SK-N-SH (cell line): ENCODE data around the gene SEC14L5. TPM values are rescaled to one million over a fixed set of nuclear protein-coding genes. Genes with fewer than 3 reads are reported as not detected.

Experiments used
- CTCF ChIA-PET: fragments of 300-600, 350-600 bp; formaldehyde crosslinking; extraction: SDS; loops from one replicate; lab custom pipeline; 2021; lab: Yijun Ruan, JAX
- POLR2A ChIA-PET: fragments of 350-600 bp; sonication (Branson Sonifier 250); formaldehyde crosslinking; extraction: SDS; loops from one replicate; lab custom pipeline; 2020; ENCODE audit warnings: antibody characterized with exemption, inconsistent platforms; lab: Yijun Ruan, JAX
- DNase-seq: peaks from one replicate; pipeline ENCODE4 v3.0.0; 2012
- H2AFZ ChIP-seq: fragments of 200-600 bp; sonication (generic); 2 replicates; pipeline ENCODE4 v1.8.1; 2016; ENCODE audit warnings: antibody characterized with exemption, mild to moderate bottlenecking, low read depth
- H3F3A ChIP-seq: fragments of 200-600 bp; sonication (generic); replicated peaks from 2 replicates; pipeline ENCODE3; 2016; ENCODE audit warnings: antibody characterized with exemption, mild to moderate bottlenecking; ENCODE audit not compliant: insufficient read depth
- H3K27ac ChIP-seq, 2 experiments: fragments of 200-500 bp in 1 of 2; fragments of 200-600 bp in 1 of 2; sonication (Bioruptor generic) in 1 of 2; sonication (generic), shearing (Covaris generic) in 1 of 2; 2 replicates each; pipeline versions ENCODE4 v1.5.1 to v1.6.1; 2014 to 2016; ENCODE audit warnings: low read depth in 2 of 2, inconsistent platforms in 1 of 2, low read length in 1 of 2, mild to moderate bottlenecking in 1 of 2, mixed read lengths in 1 of 2
- H3K27me3 ChIP-seq: fragments of 200-600 bp; sonication (generic), shearing (Covaris generic); 2 replicates; pipeline ENCODE4 v1.6.1; 2016; ENCODE audit warnings: mixed run types; ENCODE audit not compliant: insufficient read depth
- H3K36me3 ChIP-seq, 2 experiments: fragments of 200-500 bp in 1 of 2; fragments of 200-600 bp in 1 of 2; sonication (Bioruptor generic) in 1 of 2; sonication (generic) in 1 of 2; replicated peaks in 1 of 2; 2 replicates each; pipeline versions ENCODE3 to v1.5.1; 2014 to 2016; ENCODE audit warnings: low read length in 1 of 2, mild to moderate bottlenecking in 1 of 2; ENCODE audit not compliant: insufficient read depth in 2 of 2, control insufficient read depth in 1 of 2
- H3K4me1 ChIP-seq, 2 experiments: fragments of 200-500 bp in 1 of 2; fragments of 200-600 bp in 1 of 2; sonication (Bioruptor generic) in 1 of 2; sonication (generic), shearing (Covaris generic) in 1 of 2; 2 replicates each; pipeline versions ENCODE4 v1.5.1 to v1.6.1; 2014 to 2016; ENCODE audit warnings: low read depth in 1 of 2, low read length in 1 of 2, mixed run types in 1 of 2; ENCODE audit not compliant: insufficient read depth in 2 of 2, control insufficient read depth in 1 of 2
- H3K4me2 ChIP-seq: fragments of 200-600 bp; sonication (generic), shearing (Covaris generic); 2 replicates; pipeline ENCODE4 v1.6.1; 2017; ENCODE audit warnings: mixed run types
- H3K4me3 ChIP-seq, 2 experiments: fragments of 200-500 bp in 1 of 2; fragments of 200-600 bp in 1 of 2; sonication (Bioruptor generic) in 1 of 2; sonication (generic), shearing (Covaris generic) in 1 of 2; 2 replicates each; pipeline versions ENCODE4 v1.5.1 to v1.8.1; 2014 to 2016; ENCODE audit warnings: low read depth in 2 of 2, inconsistent platforms in 1 of 2, low read length in 1 of 2, mild to moderate bottlenecking in 1 of 2, mixed read lengths in 1 of 2, moderate library complexity in 1 of 2
- H3K79me2 ChIP-seq: fragments of 200-600 bp; sonication (generic); 2 replicates; pipeline ENCODE4 v1.8.1; 2017; ENCODE audit warnings: mild to moderate bottlenecking; ENCODE audit not compliant: insufficient read depth
- H3K9ac ChIP-seq: fragments of 200-600 bp; sonication (generic); 2 replicates; pipeline ENCODE4 v1.6.1; 2017; ENCODE audit warnings: mixed run types
- H3K9me2 ChIP-seq: fragments of 200-600 bp; sonication (generic); 2 replicates; pipeline ENCODE4 v1.6.1; 2017; ENCODE audit warnings: mixed run types
- H3K9me3 ChIP-seq: fragments of 200-600 bp; sonication (generic); 2 replicates; pipeline ENCODE4 v1.6.1; 2017; ENCODE audit warnings: mixed run types, mild to moderate bottlenecking, moderate library complexity
- H4K20me1 ChIP-seq: fragments of 200-600 bp; sonication (generic); 2 replicates; pipeline ENCODE4 v1.6.1; 2017; ENCODE audit warnings: mild to moderate bottlenecking, mixed run types; ENCODE audit not compliant: insufficient read depth
- CHD2 ChIP-seq: fragments of 150-350 bp; IDR thresholded peaks from 2 replicates; pipeline ENCODE4 v1.6.1; 2018; ENCODE audit warnings: low read length; ENCODE audit not compliant: partially characterized antibody
- CTCF ChIP-seq: fragments of 200-600 bp; sonication (generic); IDR thresholded peaks from 2 replicates; pipeline ENCODE4 v1.6.1; 2017; ENCODE audit warnings: antibody characterized with exemption, mild to moderate bottlenecking, moderate library complexity
- GABPA ChIP-seq: IDR thresholded peaks from 2 replicates; pipeline ENCODE4 v1.4.0; 2012; ENCODE audit warnings: low read depth, mild to moderate bottlenecking
- NFIC ChIP-seq: IDR thresholded peaks from 2 replicates; pipeline ENCODE4 v1.4.0; 2012; ENCODE audit warnings: borderline replicate concordance
- NRF1 ChIP-seq: IDR thresholded peaks from 2 replicates; pipeline ENCODE4 v1.6.1; 2012; ENCODE audit warnings: low read depth, mild to moderate bottlenecking, low read length
- TAF1 ChIP-seq: IDR thresholded peaks from 2 replicates; pipeline ENCODE4 v1.6.1; 2012; ENCODE audit warnings: low read depth, mild to moderate bottlenecking, low read length, moderate library complexity, borderline replicate concordance
- TCF12 ChIP-seq: IDR thresholded peaks from 2 replicates; pipeline ENCODE4 v1.4.0; 2012
- USF1 ChIP-seq: IDR thresholded peaks from 2 replicates; pipeline ENCODE4 v1.4.0; 2012; ENCODE audit warnings: low read depth, borderline replicate concordance
- USF2 ChIP-seq: fragments of 150-350 bp; IDR thresholded peaks from 2 replicates; pipeline ENCODE4 v1.6.1; 2017; ENCODE audit warnings: antibody characterized with exemption, low read length, low read depth, borderline replicate concordance
- WGBS: methylation state at CpG from one replicate; pipeline ENCODE4 v1.1.6; 2017; ENCODE audit warnings: low lambda C conversion rate; 5-methylcytosine and 5-hydroxymethylcytosine counted together
- polyA plus RNA-seq, 3 experiments: library from polyadenylated mRNA; depleted of rRNA; stranded (reverse); fragments of >200 nt; gene quantifications; 2 replicates each; pipeline ENCODE4 v1.2.3, GENCODE V29; 2012

The SEC14L5 gene
- polyA plus RNA-seq, 1 of the 3 experiments (the other 2 are of a cell fraction): 0.08 TPM

GRCh38 chr16:4933433-4933832 is 24.7 kb upstream of the SEC14L5 start:
- no peaks in the 10 kb centered on the region for H3F3A ChIP-seq
- peaks cover 0 to 5% of the 10 kb centered on the region in 2 experiments; a peak in 1 of 4 replicates for H3K4me1 ChIP-seq
- H3K4me3 ChIP-seq: no peak overlapping the region
- H4K20me1 ChIP-seq: no peaks in the 10 kb centered on the region
- no peak overlapping the region for H2AFZ ChIP-seq
- ChIA-PET CTCF (interaction anchor here (0.8 to 2.9 kb wide), 2 partner anchors 16 to 23 kb away, joined by 3 to 14 read pairs; no protein-coding TSS in a partner anchor), POLR2A (no interaction called here)
- no peak overlapping the region for H3K27ac ChIP-seq
- no peaks in the 10 kb centered on the region for H3K36me3 ChIP-seq
- no peaks in the 10 kb centered on the region for H3K27me3 ChIP-seq
- no peaks in the 10 kb centered on the region for H3K9me2 ChIP-seq
- 90% methylated on average over 8 of the region's 8 CpGs for WGBS
- no peak overlapping the region for H3K9ac ChIP-seq
- H3K4me2 ChIP-seq: no peak overlapping the region
- H3K79me2 ChIP-seq: no peaks in the 10 kb centered on the region
- H3K9me3 ChIP-seq: no peaks in the 10 kb centered on the region
- no peak for TF ChIP-seq NFIC
- DNase-seq: no peak

- Histone ChIP-seq H3K36me3 (no peaks in the 10 kb centered on the region), H2AFZ (no peak overlapping the region), H3K9me3 (no peaks in the 10 kb centered on the region), H3K4me3 (no peak overlapping the region), H3K9me2 (no peaks in the 10 kb centered on the region), H3K4me2 (no peak overlapping the region), H3K9ac (no peak overlapping the region), H3F3A (no peaks in the 10 kb centered on the region), H4K20me1 (no peaks in the 10 kb centered on the region), H3K4me1 (peaks cover 0 to 5% of the 10 kb centered on the region in 2 experiments; a peak in 1 of 4 replicates), H3K27ac (no peak overlapping the region), H3K79me2 (no peaks in the 10 kb centered on the region)
- 96% methylated on average over 15 of the region's 15 CpGs for WGBS
- POLR2A ChIA-PET: no interaction called here
- CTCF ChIA-PET: interaction anchor here (0.8 to 5.0 kb wide), 2 partner anchors 16 to 22 kb away, joined by 3 to 23 read pairs; no protein-coding TSS in a partner anchor
- TF ChIP-seq TCF12 (no peak), CTCF (no peak), NRF1 (no peak), USF1 (no peak), GABPA (no peak), USF2 (no peak), CHD2 (no peak), TAF1 (no peak)
- TF ChIP-seq, all 33 proteins: peak for 0
- DNase-seq: no peak
- H3K27me3 ChIP-seq: no peaks in the 10 kb centered on the region
Observed at GRCh38 chr16:4933871-4934395, 24.2 kb upstream of the SEC14L5 start.
